SK-N-SH (cell line): ENCODE data around the gene SSB.

Experiments
- CTCF ChIP-seq: fragments of 200-600 bp; sonication (generic); IDR thresholded peaks from 2 replicates; pipeline ENCODE4 v1.6.1; 2017; ENCODE audit warnings: antibody characterized with exemption, mild to moderate bottlenecking, moderate library complexity
- NFIC ChIP-seq: IDR thresholded peaks from 2 replicates; pipeline ENCODE4 v1.4.0; 2012; ENCODE audit warnings: borderline replicate concordance
- TF ChIP-seq, protein P1 (sequence below): IDR thresholded peaks from 2 replicates; pipeline ENCODE4 v1.4.0; 2012; ENCODE audit warnings: low read depth, borderline replicate concordance

DNA sequence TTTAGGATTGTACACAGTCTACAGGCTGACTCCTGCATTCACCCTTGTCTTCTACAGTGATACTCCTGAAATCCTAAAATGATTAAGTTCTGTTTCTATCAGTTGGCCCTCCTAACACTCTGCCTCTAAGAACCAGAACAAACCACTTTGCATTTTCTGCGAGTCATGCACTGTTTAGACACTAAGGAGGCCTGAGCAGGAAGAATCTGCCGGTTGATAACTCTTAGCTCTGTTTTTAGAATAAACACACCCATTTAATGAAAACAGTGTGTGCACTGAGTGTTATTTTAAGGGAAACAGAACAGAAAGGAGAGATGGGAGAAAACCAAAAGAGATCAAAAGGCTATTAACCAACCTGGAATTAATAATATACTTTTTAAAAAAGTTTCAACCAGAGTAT is 22.9 kb upstream of the SSB start:
- TF ChIP-seq, protein P1, sequence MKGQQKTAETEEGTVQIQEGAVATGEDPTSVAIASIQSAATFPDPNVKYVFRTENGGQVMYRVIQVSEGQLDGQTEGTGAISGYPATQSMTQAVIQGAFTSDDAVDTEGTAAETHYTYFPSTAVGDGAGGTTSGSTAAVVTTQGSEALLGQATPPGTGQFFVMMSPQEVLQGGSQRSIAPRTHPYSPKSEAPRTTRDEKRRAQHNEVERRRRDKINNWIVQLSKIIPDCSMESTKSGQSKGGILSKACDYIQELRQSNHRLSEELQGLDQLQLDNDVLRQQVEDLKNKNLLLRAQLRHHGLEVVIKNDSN = no peak
- TF ChIP-seq CTCF (no peak), NFIC (no peak)
